Activated CD4-positive, alpha-beta T cell treated with anti-CD3 and anti-CD28 coated beads for 24 hours (primary cell): ENCODE results near the gene CIB1.

ENCODE experiments used
- DNase-seq, 2 donors: peaks; one replicate each; pipeline ENCODE4 v3.0.0-alpha.2; 2020; ENCODE audit warnings: low read depth in 2 of 2

The CIB1 gene

GRCh38 chr15:90217671-90218394 is 15.9 kb downstream of the CIB1 start:
- no peak for DNase-seq

GRCh38 chr15:90214553-90215196 is 19.1 kb downstream of the CIB1 start:
- DNase-seq: no peak

GRCh38 chr15:90213818-90214204 is 19.9 kb downstream of the CIB1 start:
- DNase-seq: no peak

DNA sequence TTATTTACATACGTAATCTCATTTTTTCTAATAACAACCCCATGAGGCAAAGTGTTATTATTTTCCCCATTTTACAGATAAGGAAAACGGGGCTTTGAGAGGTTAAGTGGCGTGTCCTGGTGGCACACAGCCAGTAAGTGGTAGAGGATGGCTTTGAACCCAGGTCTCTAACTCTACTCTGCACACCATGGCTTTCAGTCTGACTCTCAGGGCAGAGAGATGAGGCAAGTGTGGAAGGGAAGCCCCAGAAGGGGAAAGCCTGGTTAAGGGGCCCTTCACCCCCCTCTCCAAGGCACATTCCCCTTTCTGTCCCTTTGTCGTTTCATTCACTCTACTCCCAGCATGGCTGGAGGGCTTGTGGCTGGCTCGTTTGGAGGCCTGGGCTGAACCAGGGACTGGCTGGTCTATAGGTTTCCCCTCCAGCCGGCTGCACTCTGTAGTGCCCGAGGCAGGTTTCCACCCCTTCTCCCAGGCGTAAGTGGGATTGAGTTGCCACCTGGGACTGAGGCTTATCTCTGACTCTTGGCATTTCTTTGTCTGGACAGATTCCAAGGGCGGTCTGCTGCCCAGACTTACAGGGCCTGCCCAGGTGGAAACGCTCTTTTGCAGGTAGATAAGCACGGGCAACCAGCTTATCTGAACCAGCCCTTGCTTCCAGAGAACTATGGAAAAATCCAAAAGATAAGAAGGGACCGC is 20.5 kb downstream of the CIB1 start:
- DNase-seq: no peak

GRCh38 chr15:90212221-90213098 is 21.3 kb downstream of the CIB1 start:
- no peak for DNase-seq

GRCh38 chr15:90211440-90212143 is 22.1 kb downstream of the CIB1 start:
- no peak for DNase-seq

GRCh38 chr15:90211009-90211408 is 22.7 kb downstream of the CIB1 start:
- DNase-seq: no peak

DNA sequence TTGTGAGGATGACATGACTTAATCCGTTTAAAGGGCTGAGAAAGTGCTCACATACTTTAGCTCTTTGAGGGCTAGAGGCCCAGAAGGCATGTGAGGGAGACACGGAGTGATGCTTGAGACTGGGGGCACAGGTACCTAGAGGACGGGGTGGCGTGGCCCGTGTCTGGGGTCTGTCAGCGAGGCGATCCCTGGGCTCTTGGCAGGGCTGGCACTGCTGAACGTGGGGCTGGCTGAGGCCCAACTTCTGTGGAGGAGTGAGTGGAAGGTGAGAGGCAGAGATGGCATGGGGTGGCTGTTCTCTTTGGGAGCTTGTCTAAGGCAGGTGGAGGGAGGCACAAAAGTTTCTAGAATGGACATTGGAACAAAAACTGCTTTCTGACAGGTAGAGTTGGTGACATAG is 23.1 kb downstream of the CIB1 start:
- no peak for DNase-seq

- DNase-seq: no peak
Measured at GRCh38 chr15:90209591-90209990, 24.1 kb downstream of the CIB1 start.

- no peak for DNase-seq
Measured at GRCh38 chr15:90208356-90208755, 25.4 kb downstream of the CIB1 start.

- no peak for DNase-seq
Measured at GRCh38 chr15:90207252-90207651, 26.5 kb downstream of the CIB1 start.

DNA sequence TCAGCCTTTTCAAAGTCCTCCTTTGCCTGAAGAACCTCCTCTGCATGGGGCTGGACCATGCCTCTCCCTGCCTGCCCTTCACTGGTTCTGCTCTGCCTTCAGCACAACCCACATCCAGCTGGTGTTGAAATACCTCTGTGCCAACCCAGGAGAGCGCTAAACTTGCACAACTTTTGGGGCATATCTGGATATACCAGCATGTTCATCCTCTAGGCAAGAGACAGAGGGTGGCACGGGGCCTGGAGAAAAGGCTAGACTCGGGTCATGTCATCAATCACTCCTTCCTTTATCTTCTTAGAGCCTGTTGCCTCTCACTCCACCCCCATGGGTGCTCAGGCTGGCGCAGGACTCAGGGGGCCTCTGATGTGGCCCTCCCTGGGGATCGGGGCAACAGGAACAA is 27.9 kb downstream of the CIB1 start:
- DNase-seq: no peak

GRCh38 chr15:90205050-90205848 is 28.5 kb downstream of the CIB1 start:
- no peak for DNase-seq

DNA sequence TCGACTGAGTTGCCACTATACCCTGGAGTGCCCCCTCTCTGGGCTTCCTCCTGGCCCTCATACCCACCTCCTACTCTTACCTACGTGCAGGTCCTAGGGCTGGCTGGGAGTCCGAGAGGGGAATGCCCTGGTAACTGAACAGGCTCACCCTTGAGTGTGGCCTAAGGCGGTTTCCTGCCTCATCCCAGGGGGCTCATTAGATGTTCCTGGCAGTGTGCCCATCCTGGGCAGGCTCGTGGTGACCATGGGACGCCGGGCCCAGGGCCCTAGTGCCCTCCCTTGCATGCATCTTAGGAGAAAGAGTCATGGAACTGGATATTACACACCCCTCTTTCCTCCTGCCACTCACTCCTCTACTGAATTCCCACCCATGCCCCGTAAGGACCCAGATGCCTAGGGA is 29.8 kb downstream of the CIB1 start:
- no peak for DNase-seq

GRCh38 chr15:90203473-90203872 is 30.3 kb downstream of the CIB1 start:
- no peak for DNase-seq

GRCh38 chr15:90202929-90203328 is 30.8 kb downstream of the CIB1 start:
- no peak for DNase-seq

DNA sequence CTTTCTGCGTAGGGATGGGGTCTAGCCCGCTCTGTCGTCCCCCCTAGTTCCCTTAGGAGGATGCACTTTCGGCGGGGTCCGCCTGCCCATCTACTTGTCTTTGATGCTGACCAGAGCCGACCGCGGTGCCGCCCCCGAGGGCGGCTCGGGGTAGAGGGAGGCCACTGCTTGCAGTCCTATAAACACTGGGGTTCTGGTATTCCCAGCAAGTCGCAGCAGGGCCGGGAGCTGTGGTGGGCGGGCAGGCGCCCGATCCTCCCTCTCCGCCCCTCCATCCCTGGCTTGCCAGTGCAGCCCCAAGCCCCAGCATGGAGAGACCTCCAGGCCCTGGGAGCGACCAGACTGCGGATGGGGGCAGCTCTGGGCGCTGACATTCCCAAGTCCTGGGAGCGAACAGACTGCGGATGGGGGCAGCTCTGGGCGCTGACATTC is 31.8 kb downstream of the CIB1 start:
- no peak for DNase-seq

- peak; percentile 48 to 67 for DNase-seq
Measured at GRCh38 chr15:90201130-90201943, 32.4 kb downstream of the CIB1 start, which contains the start of gene SEMA4B. Gene SEMA4B, plus strand, starts transcription at chr15:90201330. Its CDS starts 249 bp downstream, at chr15:90201579.

DNA sequence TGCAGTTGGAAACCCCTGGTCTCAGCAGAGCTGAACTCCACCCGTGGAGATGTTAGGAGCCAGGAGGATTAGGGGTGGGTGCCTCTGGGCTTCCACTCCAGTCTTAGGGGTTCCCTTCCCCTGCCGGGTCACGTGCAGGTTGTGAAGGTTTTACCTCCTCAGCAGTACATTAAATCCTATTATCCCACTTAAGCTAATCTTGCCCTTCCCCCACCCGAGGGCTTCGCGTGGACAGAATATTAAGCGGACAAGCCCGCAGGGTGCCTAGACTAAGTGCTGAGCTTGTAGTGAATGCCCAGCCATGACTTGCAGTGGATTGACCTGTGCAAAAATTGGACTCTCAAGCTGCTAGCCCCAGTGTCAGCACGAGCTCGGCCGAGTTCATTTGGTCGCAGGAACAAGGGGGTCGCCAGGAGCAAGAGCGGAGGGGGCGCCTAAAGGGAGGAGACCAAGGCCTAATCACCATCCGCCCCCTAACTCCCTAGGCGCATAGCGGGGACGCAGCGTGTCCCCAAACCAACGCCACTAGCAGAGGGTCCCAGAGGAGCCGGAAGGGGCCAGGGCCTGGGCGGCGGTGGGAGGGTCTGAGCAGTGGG is 33.1 kb downstream of the CIB1 start:
- DNase-seq: no peak
